Activated CD8-positive, alpha-beta memory T cell treated with anti-CD3 and anti-CD28 coated beads for 24 hours (primary cell): Measurements from ENCODE around the gene RIPK3.
A peak's percentile ranks its signal among the peaks of the same experiment; 100 is the strongest.

ENCODE experiments used
- DNase-seq: peaks from one replicate; pipeline ENCODE4 v3.0.0-alpha.2; 2020

RIPK3 gene

GRCh38 chr14:24300326-24300980 lies 39.3 kb downstream of the RIPK3 start:
- DNase-seq, result no peak

GRCh38 chr14:24299255-24300191 lies 40.3 kb downstream of the RIPK3 start, which contains the start of the genes DHRS1 and NOP9:
DHRS1 (minus strand) TSS chr14:24299780; CDS start chr14:24299106, 674 bp downstream.
NOP9 (plus strand) TSS chr14:24299850; CDS start chr14:24299955, 105 bp downstream.
- DNase-seq, result peak; percentile 98

- no peak for DNase-seq
Measured at GRCh38 chr14:24298892-24299254, 40.9 kb downstream of the RIPK3 start.

- DNase-seq, result no peak
Measured at GRCh38 chr14:24297190-24297964, 42.4 kb downstream of the RIPK3 start.

GRCh38 chr14:24296341-24297157 lies 43.2 kb downstream of the RIPK3 start:
- peak; percentile 81 for DNase-seq

- no peak for DNase-seq
Measured at GRCh38 chr14:24293525-24293924, 46.3 kb downstream of the RIPK3 start.

GRCh38 chr14:24292118-24292807 lies 47.5 kb downstream of the RIPK3 start:
- DNase-seq, result no peak

- DNase-seq, result no peak
Measured at GRCh38 chr14:24291446-24292117, 48.2 kb downstream of the RIPK3 start.

- DNase-seq, result no peak
Measured at GRCh38 chr14:24290746-24291145, 49.0 kb downstream of the RIPK3 start.

- peak; percentile 67 for DNase-seq
Measured at GRCh38 chr14:24289649-24290280, 50.0 kb downstream of the RIPK3 start.

- no peak for DNase-seq
Measured at GRCh38 chr14:24286996-24287395, 52.8 kb downstream of the RIPK3 start.
